Measurements from ENCODE around the gene KIAA0753.

DNA sequence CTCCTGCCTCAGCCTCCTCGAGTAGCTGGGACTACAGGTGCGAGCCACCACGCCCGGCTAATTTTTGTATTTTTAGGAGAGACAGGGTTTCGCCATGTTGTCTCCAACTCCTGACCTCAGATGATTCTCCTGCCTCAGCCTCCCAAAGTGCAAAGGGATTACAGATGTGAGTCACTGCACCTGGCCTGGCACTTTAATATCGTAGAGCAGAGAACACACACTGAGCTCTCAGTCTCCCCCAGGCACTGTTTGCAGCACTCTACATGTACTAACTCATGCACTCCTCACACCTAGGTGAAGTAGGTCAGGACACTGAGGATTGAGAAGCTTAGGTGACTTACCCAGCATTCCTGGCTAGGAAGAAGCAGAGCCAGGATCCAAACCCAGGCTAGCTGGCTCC is 26.0 kb upstream of the KIAA0753 start:
- TF ChIP-seq, protein P1, sequence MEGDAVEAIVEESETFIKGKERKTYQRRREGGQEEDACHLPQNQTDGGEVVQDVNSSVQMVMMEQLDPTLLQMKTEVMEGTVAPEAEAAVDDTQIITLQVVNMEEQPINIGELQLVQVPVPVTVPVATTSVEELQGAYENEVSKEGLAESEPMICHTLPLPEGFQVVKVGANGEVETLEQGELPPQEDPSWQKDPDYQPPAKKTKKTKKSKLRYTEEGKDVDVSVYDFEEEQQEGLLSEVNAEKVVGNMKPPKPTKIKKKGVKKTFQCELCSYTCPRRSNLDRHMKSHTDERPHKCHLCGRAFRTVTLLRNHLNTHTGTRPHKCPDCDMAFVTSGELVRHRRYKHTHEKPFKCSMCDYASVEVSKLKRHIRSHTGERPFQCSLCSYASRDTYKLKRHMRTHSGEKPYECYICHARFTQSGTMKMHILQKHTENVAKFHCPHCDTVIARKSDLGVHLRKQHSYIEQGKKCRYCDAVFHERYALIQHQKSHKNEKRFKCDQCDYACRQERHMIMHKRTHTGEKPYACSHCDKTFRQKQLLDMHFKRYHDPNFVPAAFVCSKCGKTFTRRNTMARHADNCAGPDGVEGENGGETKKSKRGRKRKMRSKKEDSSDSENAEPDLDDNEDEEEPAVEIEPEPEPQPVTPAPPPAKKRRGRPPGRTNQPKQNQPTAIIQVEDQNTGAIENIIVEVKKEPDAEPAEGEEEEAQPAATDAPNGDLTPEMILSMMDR (conservative IDR thresholded peaks at IDR 0.05; ENCODE audit: low read length), result no peak
- TF ChIP-seq EZH2phosphoT487 (IDR thresholded peaks at IDR 0.05; ENCODE audit: borderline replicate concordance, low read depth, low read length), result no peak

Measured in OCI-LY7 (cell line).